Stimulated activated naive B cell treated with anti-CD40 and anti-IgM and Interleukin-4, amounts not matched to agents 10 μg/mL and 1 μg/mL and 100 μg/mL, for 72 hours (primary cell): Measurements from ENCODE around the gene ZNF175.

Experiments used
- ATAC-seq, 2 donors: fragments of 150-1000 bp; cut with Tn5 transposase; replicated peaks; 2 replicates each; pipeline ENCODE4 v1.10.0; 2021; ENCODE audit warnings: moderate library complexity in 1 of 2
- DNase-seq: peaks from one replicate; pipeline ENCODE4 v3.0.0; 2021
- H3K27ac Mint-ChIP-seq: one replicate; pipeline ENCODE4 v1.8.0; 2022; ENCODE audit warnings: mild to moderate bottlenecking, mixed read lengths
- H3K27me3 Mint-ChIP-seq, 2 donors: one replicate each; pipeline ENCODE4 v1.8.0; 2022; ENCODE audit warnings: mixed read lengths in 2 of 2
- H3K36me3 Mint-ChIP-seq, 2 donors: one replicate each; pipeline ENCODE4 v1.8.0; 2022; ENCODE audit warnings: mixed read lengths in 2 of 2, mild to moderate bottlenecking in 1 of 2
- H3K4me1 Mint-ChIP-seq, 2 donors: one replicate each; pipeline ENCODE4 v1.8.0; 2022; ENCODE audit warnings: mixed read lengths in 2 of 2, mild to moderate bottlenecking in 1 of 2
- H3K4me3 Mint-ChIP-seq, 2 donors: one replicate each; pipeline ENCODE4 v1.8.0; 2022; ENCODE audit warnings: mild to moderate bottlenecking in 2 of 2, mixed read lengths in 2 of 2, moderate library complexity in 1 of 2
- H3K9me3 Mint-ChIP-seq, 2 donors: one replicate each; pipeline ENCODE4 v1.8.0; 2022; ENCODE audit warnings: mixed read lengths in 2 of 2, mild to moderate bottlenecking in 1 of 2

Gene ZNF175

GRCh38 chr19:51564791-51565190 lies 6.3 kb upstream of the ZNF175 start:
- Mint-ChIP-seq H3K9me3 (no peaks in the 10 kb centered on the region), H3K36me3 (no peaks in the 10 kb centered on the region), H3K27me3 (peaks cover 0 to 5% of the 10 kb centered on the region in 2 donors), H3K4me1 (peaks cover 21 to 22% of the 10 kb centered on the region in 2 donors), H3K4me3 (peak overlapping the region; percentile 20 to 30), H3K27ac (no peak overlapping the region)
- peak; percentile 64 for DNase-seq
- ATAC-seq = peak; percentile 97

- Mint-ChIP-seq H3K4me1 (peaks cover 23 to 27% of the 10 kb centered on the region in 2 donors), H3K9me3 (no peaks in the 10 kb centered on the region), H3K27me3 (peaks cover 0 to 4% of the 10 kb centered on the region in 2 donors), H3K36me3 (no peaks in the 10 kb centered on the region), H3K4me3 (peak overlapping the region in 1 of 2 donors; percentile 3), H3K27ac (no peak overlapping the region)
- peak in 1 of 2 donors; percentile 22 for ATAC-seq
- no peak for DNase-seq
These were observed 5.5 kb upstream of the ZNF175 start for GRCh38 chr19:51565583-51565982.

GRCh38 chr19:51566489-51567100 lies 4.5 kb upstream of the ZNF175 start:
- H3K27ac Mint-ChIP-seq = no peak overlapping the region
- H3K4me3 Mint-ChIP-seq = no peak overlapping the region
- no peaks in the 10 kb centered on the region for H3K27me3 Mint-ChIP-seq
- peaks cover 26 to 30% of the 10 kb centered on the region in 2 donors for H3K4me1 Mint-ChIP-seq
- ATAC-seq = no peak
- H3K36me3 Mint-ChIP-seq = peaks cover 3% of the 10 kb centered on the region in 2 donors
- no peaks in the 10 kb centered on the region for H3K9me3 Mint-ChIP-seq
- no peak for DNase-seq

GRCh38 chr19:51567583-51567982 lies 3.5 kb upstream of the ZNF175 start:
- peaks cover 3 to 6% of the 10 kb centered on the region in 2 donors for H3K36me3 Mint-ChIP-seq
- H3K9me3 Mint-ChIP-seq = no peaks in the 10 kb centered on the region
- no peak overlapping the region for H3K4me3 Mint-ChIP-seq
- no peaks in the 10 kb centered on the region for H3K27me3 Mint-ChIP-seq
- ATAC-seq = no peak
- H3K4me1 Mint-ChIP-seq = peaks cover 34 to 40% of the 10 kb centered on the region in 2 donors
- H3K27ac Mint-ChIP-seq = no peak overlapping the region
- no peak for DNase-seq

GRCh38 chr19:51568456-51568855 lies 2.6 kb upstream of the ZNF175 start:
- Mint-ChIP-seq H3K4me3 (no peak overlapping the region), H3K27me3 (no peaks in the 10 kb centered on the region), H3K4me1 (peaks cover 37 to 47% of the 10 kb centered on the region in 2 donors), H3K36me3 (peaks cover 7 to 9% of the 10 kb centered on the region in 2 donors), H3K9me3 (no peaks in the 10 kb centered on the region), H3K27ac (no peak overlapping the region)
- DNase-seq (no peak), ATAC-seq (no peak)

- peak in 1 of 2 donors; percentile 26 for ATAC-seq
- Mint-ChIP-seq H3K27me3 (no peaks in the 10 kb centered on the region), H3K4me3 (peak overlapping the region; percentile 94 to 100), H3K36me3 (peaks cover 18 to 20% of the 10 kb centered on the region in 2 donors), H3K27ac (peak overlapping the region; percentile 96), H3K9me3 (no peaks in the 10 kb centered on the region), H3K4me1 (peaks cover 20 to 28% of the 10 kb centered on the region in 2 donors)
- no peak for DNase-seq
These were observed 516 bp downstream of the ZNF175 start for GRCh38 chr19:51571599-51571998.

GRCh38 chr19:51572410-51572809 lies 1.3 kb downstream of the ZNF175 start:
- ATAC-seq = peak; percentile 52 to 62
- no peak for DNase-seq
- no peaks in the 10 kb centered on the region for H3K9me3 Mint-ChIP-seq
- H3K27me3 Mint-ChIP-seq = no peaks in the 10 kb centered on the region
- H3K36me3 Mint-ChIP-seq = peaks cover 26 to 28% of the 10 kb centered on the region in 2 donors
- peaks cover 22 to 36% of the 10 kb centered on the region in 2 donors for H3K4me1 Mint-ChIP-seq
- H3K27ac Mint-ChIP-seq = peak overlapping the region; percentile 96
- H3K4me3 Mint-ChIP-seq = peak overlapping the region; percentile 94 to 100

- Mint-ChIP-seq H3K27ac (no peak overlapping the region), H3K9me3 (no peaks in the 10 kb centered on the region), H3K4me1 (peaks cover 22 to 36% of the 10 kb centered on the region in 2 donors), H3K4me3 (no peak overlapping the region), H3K36me3 (peaks cover 26 to 31% of the 10 kb centered on the region in 2 donors), H3K27me3 (no peaks in the 10 kb centered on the region)
- ATAC-seq (no peak), DNase-seq (no peak)
These were observed 1.8 kb downstream of the ZNF175 start for GRCh38 chr19:51572908-51573307.

GRCh38 chr19:51573331-51573730 lies 2.2 kb downstream of the ZNF175 start:
- Mint-ChIP-seq H3K36me3 (peaks cover 28 to 35% of the 10 kb centered on the region in 2 donors), H3K27ac (no peak overlapping the region), H3K27me3 (no peaks in the 10 kb centered on the region), H3K4me3 (no peak overlapping the region), H3K9me3 (no peaks in the 10 kb centered on the region), H3K4me1 (peaks cover 22 to 36% of the 10 kb centered on the region in 2 donors)
- ATAC-seq (no peak), DNase-seq (no peak)

GRCh38 chr19:51576850-51577249 lies 5.8 kb downstream of the ZNF175 start:
- Mint-ChIP-seq H3K27ac (no peak overlapping the region), H3K9me3 (no peaks in the 10 kb centered on the region), H3K27me3 (no peaks in the 10 kb centered on the region), H3K4me1 (peaks cover 17 to 26% of the 10 kb centered on the region in 2 donors), H3K4me3 (no peak overlapping the region), H3K36me3 (peaks cover 40 to 53% of the 10 kb centered on the region in 2 donors)
- ATAC-seq (no peak), DNase-seq (no peak)

- Mint-ChIP-seq H3K4me1 (peaks cover 0 to 8% of the 10 kb centered on the region in 2 donors), H3K9me3 (peaks cover 9 to 22% of the 10 kb centered on the region in 2 donors), H3K4me3 (no peak overlapping the region), H3K36me3 (peaks cover 79 to 89% of the 10 kb centered on the region in 2 donors), H3K27ac (no peak overlapping the region), H3K27me3 (no peaks in the 10 kb centered on the region)
- ATAC-seq (no peak), DNase-seq (no peak)
These were observed 15.1 kb downstream of the ZNF175 start for GRCh38 chr19:51586103-51586728.

- H3K4me3 Mint-ChIP-seq = no peak overlapping the region
- ATAC-seq (no peak), DNase-seq (no peak)
- H3K36me3 Mint-ChIP-seq = peaks cover 73 to 84% of the 10 kb centered on the region in 2 donors
- H3K4me1 Mint-ChIP-seq = peaks cover 0 to 8% of the 10 kb centered on the region in 2 donors
- H3K27ac Mint-ChIP-seq = no peak overlapping the region
- no peaks in the 10 kb centered on the region for H3K27me3 Mint-ChIP-seq
- peaks cover 9 to 22% of the 10 kb centered on the region in 2 donors for H3K9me3 Mint-ChIP-seq
These were observed 15.7 kb downstream of the ZNF175 start for GRCh38 chr19:51586799-51587198.

- peaks cover 9 to 22% of the 10 kb centered on the region in 2 donors for H3K9me3 Mint-ChIP-seq
- H3K27me3 Mint-ChIP-seq = no peaks in the 10 kb centered on the region
- H3K4me3 Mint-ChIP-seq = no peak overlapping the region
- peaks cover 2 to 13% of the 10 kb centered on the region in 2 donors for H3K4me1 Mint-ChIP-seq
- peaks cover 67 to 81% of the 10 kb centered on the region in 2 donors for H3K36me3 Mint-ChIP-seq
- DNase-seq (no peak), ATAC-seq (no peak)
- no peak overlapping the region for H3K27ac Mint-ChIP-seq
These were observed 16.4 kb downstream of the ZNF175 start for GRCh38 chr19:51587264-51588191.

GRCh38 chr19:51589511-51589910 lies 18.4 kb downstream of the ZNF175 start:
- no peak for DNase-seq
- H3K36me3 Mint-ChIP-seq = peaks cover 52 to 63% of the 10 kb centered on the region in 2 donors
- ATAC-seq = no peak
- no peaks in the 10 kb centered on the region for H3K27me3 Mint-ChIP-seq
- H3K4me1 Mint-ChIP-seq = peaks cover 15 to 33% of the 10 kb centered on the region in 2 donors
- no peak overlapping the region for H3K4me3 Mint-ChIP-seq
- H3K27ac Mint-ChIP-seq = no peak overlapping the region
- H3K9me3 Mint-ChIP-seq = peaks cover 7 to 19% of the 10 kb centered on the region in 2 donors
